ENCODE measurements around the gene ABAT.

GRCh38 chr16:8727857-8728618 lies 53.6 kb downstream of the ABAT start:
- TF ChIP-seq RAD21 (IDR thresholded peaks at IDR 0.05; ENCODE audit: insufficient read depth, low read depth, low read length), result no peak
- TF ChIP-seq EP300 (IDR thresholded peaks at IDR 0.05; ENCODE audit: borderline replicate concordance in 1 of 2, control insufficient read depth in 1 of 2, low read depth in 2 of 2, low read length in 2 of 2), result no peak
- no peak for TF ChIP-seq BCL11A (IDR thresholded peaks at IDR 0.05; ENCODE audit: low read depth, low read length)
- TF ChIP-seq CHD2 (IDR thresholded peaks at IDR 0.05; ENCODE audit: borderline replicate concordance, low read depth, low read length), result no peak
- no peak for TF ChIP-seq CHD4 (IDR thresholded peaks at IDR 0.05)
- no peak for TF ChIP-seq RUNX3 (IDR thresholded peaks at IDR 0.05; ENCODE audit: low read length)
- no peak for TF ChIP-seq EZH2 (IDR thresholded peaks at IDR 0.05; ENCODE audit: borderline replicate concordance, control insufficient read depth, low read depth, low read length)

Measured in GM12878 (cell line).